Midbrain (tissue), 1 donor: Measurements from ENCODE around the gene IL1RL2.
A peak's percentile ranks its signal among the peaks of the same experiment; 100 is the strongest.

Experiments used
- DNase-seq: peaks from one replicate; lab custom pipeline; 2025; lab: John Stamatoyannopoulos, UW

IL1RL2 gene

DNA sequence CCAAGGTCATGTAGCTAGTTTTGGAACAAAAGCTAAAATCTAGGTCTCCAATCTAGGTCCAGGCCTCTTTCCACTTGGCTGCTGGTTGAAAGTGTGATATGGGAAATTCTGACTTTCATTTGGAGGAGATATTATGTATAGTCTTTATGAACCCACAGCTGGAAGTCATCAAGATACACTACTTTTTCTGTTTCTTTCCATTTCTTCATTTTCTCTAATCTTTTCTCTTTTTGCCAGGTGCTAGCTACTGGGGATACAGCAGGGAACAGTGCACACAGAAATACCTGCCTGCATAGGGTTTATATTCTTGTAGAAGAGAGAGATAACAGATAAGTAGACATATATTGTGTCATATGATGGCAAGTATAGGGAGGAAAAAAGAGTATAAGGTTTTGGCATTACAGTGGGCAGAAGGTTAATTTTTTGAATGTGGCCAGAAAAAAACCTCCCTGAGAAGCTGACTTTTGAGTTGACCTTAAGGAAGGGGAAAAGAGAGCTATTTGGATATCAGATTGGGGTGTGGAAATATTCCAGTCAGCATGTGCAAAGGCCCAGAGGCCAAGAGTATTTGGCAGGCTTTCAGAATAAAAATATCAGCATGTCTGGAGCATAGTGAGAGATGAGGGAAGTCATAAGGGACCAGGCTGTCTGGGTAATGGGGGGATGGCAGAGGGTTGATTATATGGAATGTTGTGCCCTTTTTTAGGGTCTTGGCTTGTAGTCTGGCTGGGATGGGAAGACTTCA is 28.6 kb upstream of the IL1RL2 start:
- no peak for DNase-seq

DNA sequence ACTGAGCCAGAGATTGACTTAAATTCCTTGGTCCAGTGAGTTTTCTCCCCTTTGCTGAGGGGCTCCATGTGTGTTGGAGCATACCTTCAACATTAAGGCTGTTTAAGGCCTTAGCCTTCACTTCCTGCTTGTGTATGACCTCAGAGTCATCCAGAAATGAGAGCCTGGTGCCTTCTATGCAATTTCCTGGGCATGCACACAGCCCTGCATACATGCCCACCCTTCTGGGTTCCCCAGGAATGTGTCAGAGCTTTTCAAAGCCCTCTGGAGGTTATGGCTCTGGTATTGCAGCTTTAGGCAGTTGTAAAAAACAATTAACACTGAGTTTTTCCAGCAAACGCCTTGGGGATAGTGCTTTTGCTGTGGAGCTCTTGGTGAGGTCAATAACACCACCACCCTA is 27.5 kb upstream of the IL1RL2 start:
- DNase-seq = no peak

GRCh38 chr2:102166189-102166845 is 20.5 kb upstream of the IL1RL2 start:
- DNase-seq = peak; percentile 19

- DNase-seq = no peak
Measured at GRCh38 chr2:102168026-102168771, 18.6 kb upstream of the IL1RL2 start.

DNA sequence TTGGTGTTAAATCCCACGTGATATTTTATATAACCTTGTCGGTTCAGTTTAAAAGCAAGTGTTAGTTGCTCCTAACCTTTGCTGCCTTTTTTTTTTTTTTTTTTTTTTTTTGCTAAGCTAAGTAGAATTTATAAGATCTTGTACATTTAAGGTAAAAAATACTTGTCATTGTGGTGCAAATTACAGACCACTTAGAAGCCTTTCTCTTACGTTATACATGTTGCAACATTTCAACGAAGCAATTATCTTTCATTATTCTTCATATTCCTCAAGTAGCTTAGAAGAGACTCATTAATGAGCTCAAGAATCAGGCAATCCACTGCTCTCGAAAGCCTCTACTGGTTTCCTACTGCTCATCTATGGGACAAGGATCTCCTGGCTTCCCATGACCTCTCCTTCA is 14.9 kb upstream of the IL1RL2 start:
- no peak for DNase-seq

- no peak for DNase-seq
Measured at GRCh38 chr2:102172745-102173144, 14.1 kb upstream of the IL1RL2 start.

DNA sequence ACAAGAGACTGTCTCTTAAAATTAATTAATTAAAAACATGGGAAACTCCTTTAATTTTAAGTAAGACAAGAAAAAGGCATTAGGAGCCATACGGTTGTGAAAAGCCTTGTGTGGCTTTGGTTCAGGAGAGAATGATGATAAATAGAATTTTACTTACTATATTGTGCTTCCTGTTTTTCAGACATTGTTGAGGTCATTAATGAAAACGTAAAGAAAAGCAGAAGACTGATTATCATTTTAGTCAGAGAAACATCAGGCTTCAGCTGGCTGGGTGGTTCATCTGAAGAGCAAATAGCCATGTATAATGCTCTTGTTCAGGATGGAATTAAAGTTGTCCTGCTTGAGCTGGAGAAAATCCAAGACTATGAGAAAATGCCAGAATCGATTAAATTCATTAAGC is 10.7 kb upstream of the IL1RL2 start:
- no peak for DNase-seq

DNA sequence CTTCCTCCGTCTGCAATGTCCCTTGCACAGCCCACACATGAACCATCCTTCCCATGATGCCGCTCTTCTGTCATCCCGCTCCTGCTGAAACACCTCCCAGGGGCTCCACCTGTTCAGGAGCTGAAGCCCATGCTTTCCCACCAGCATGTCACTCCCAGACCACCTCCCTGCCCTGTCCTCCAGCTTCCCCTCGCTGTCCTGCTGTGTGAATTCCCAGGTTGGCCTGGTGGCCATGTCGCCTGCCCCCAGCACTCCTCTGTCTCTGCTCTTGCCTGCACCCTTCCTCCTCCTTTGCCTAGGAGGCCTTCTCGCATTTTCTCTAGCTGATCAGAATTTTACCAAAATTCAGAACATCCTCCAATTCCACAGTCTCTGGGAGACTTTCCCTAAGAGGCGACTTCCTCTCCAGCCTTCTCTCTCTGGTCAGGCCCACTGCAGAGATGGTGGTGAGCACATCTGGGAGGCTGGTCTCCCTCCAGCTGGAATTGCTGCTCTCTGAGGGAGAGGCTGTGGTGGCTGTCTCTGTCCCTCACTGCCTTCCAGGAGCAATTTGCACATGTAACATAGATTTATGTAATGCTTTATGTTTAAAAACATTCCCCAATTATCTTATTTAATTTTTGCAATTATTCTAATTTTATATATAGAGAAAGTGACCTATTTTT is 8.9 kb upstream of the IL1RL2 start:
- DNase-seq = no peak

- no peak for DNase-seq
Measured at GRCh38 chr2:102179061-102179460, 7.8 kb upstream of the IL1RL2 start.

DNA sequence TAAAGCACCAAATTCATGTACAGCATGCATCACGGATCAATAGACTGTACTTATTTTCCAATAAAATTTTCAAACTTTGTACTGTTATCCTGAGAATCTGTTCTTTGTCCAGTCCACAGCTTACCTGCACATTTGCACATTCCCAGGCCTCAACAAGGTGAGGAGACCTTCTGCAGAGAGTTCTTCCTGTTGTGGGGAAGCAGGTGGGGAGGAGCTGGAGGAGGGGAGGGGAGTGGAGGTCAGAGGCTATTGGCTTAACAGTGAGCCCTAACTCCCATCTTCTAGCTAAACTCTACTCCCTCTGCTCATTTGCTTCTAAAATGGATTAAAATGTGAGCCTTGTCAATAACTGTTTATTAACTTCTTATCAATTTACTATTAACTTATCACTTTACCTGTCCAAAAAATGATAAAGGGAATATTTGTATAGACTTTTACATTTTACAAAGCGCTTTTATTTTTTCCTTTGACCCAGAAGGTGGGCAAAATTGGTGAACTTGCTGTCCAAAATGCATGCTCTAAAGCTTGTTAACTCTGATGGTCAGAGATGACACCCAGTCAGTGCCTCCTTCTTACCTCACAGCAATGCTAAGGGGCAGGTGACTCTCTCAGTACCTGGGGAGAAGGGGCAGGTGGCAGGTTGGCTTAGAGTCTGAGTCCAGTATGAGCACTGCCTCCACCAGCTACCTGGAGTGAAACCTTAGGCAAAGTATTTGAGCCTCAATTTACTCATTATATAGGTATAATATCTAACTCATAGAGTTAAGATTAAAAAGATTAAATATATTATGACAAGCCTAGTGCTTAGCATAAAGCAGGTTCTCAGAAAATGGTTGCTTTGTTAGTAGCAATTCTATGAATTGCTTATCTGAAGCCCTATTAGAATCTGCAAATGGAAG is 6.8 kb upstream of the IL1RL2 start:
- no peak for DNase-seq

GRCh38 chr2:102180687-102180999 is 6.2 kb upstream of the IL1RL2 start:
- no peak for DNase-seq

- no peak for DNase-seq
Measured at GRCh38 chr2:102181376-102181775, 5.4 kb upstream of the IL1RL2 start.

GRCh38 chr2:102181919-102182635 is 4.7 kb upstream of the IL1RL2 start:
- DNase-seq = no peak

DNA sequence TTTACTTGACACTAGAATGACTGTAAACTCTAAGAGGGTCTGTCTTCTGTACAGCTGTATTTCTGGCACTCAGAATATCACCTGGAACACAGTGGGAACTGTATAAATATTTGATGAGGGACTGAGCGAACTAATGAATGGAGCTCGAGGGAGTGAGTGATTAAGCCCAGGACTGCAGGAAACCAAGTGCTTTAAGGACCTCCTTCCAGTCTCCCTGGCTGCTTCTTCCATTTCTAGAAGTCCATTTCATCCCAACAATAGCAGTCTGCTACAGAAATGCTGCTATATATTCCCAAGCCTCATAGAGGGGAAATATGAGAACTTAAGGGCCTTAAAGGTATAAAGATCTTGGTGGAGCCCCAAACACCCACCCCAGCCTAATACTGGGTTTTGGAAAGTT is 2.8 kb upstream of the IL1RL2 start:
- DNase-seq = no peak

DNA sequence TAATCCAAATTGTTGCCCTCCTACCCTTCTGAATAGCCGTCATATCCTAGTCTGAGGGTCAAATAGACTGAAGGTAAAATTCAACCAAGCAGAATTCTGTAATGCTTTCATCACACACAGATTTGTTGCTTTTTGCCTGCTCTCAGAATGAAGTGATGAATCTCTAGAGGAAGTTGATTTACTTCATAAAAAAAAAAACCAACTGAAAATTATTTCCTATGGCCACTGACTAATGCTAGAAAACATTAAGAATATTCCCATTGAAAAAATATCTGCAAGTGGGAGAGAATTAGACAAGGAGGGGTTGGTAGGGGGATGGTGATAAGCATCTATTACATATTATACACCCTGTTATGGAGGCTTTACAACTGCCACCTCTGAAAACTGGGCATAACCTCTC is 2.3 kb upstream of the IL1RL2 start:
- DNase-seq = no peak

DNA sequence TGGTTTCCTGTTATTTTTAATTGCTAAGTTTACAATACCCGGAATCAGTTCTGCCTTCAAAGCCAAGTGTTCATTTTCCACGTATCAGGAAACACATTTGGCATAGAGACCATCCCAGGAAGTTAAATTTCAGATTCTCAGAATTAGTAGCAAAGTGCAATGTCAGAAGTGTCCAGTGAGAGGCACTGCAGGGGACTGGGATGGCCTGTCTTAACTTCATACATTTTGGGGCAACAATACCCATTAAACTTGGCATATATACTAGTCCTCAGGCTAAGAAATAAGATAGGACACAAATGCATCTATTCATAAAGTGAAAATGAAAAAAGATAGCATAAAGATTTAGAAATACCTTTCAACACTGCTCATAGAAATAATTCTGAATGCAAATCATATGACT is 1.5 kb upstream of the IL1RL2 start:
- DNase-seq = no peak

DNA sequence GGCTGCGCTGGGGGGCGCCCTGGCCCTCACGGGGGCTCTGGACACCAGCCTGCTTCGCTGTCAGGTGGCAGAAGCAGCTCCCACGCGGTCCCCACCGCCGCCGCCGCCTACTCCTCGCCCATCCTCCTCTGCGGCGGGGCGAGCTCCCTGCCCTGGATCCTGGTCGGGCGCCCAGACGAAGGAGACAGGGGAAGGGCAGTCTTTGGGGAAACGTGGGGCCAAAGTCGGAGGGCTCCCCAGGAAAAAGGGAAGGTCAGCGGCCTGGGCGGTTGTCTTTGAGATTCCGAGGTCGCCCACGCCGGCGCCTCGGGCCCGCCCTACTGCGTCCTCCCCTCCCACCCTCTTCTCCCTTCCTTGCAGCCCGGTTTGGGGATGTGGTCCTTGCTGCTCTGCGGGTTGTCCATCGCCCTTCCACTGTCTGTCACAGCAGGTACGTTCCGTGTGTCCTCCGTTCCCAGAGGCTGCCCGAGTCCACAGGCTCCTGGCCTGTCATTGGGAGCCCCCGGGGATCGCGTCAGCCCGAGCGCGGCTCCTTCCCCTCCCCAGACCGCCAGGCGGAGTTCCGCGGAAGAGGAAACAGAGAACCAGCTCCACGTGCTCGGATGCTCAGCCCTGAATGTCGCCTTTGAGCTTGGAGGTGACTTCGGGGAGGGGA is 800 bp downstream of the IL1RL2 start:
- peak; percentile 12 for DNase-seq

DNA sequence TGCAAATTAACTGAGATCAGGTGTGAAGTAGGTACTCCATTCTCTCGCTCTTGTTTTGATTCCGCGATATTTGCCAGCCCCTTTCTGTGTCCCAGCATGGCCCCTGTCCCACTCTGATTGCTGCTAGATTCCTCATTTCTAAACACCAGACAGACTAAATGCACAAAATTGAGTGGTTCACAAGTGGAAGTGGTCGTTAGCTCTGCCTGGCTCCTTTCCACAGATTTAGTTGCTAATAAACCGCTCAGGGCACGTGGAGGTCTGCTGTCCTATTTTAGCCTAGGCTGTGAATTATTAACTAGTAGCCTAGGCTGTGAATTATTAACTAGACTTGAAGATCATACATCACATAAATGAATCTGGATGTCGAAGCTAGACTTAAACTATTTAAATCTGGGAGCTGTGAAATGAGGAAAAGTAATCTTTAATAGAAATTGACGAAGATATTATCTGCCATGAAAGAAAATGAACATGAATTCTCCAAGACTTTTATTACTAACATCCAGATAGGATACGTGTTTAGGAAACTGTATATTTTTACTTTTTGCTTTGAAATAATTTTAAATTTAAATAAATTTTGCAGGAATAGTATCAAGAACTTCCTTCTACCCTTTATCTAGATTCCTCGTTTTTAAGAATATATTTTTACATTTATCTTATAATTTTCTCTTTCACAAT is 3.7 kb downstream of the IL1RL2 start:
- DNase-seq = no peak

DNA sequence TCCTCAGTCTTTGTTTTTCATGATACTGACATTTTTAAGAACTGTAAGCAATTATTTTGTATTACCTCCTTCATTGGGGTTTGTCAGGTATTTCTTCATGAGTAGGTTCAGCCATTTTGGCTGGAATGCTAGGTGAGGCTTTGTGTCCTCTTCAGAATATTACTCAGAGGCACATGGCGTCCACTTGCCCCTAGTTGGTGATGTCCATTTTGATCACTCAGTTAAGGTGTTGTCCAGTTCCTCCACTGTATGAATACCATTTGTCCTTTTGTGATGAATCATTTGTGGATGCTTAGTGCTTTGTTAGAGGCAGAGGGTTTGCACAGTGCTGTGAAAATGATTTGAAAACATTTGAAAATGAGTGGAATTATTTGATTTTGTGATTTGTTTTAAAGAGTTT is 4.7 kb downstream of the IL1RL2 start:
- no peak for DNase-seq

GRCh38 chr2:102193074-102193473 is 6.3 kb downstream of the IL1RL2 start:
- no peak for DNase-seq
